RWPE1 (cell line): ENCODE measurements around the gene NODAL.

ENCODE experiments used
- CTCF ChIA-PET: fragments of 350-600 bp; sonication (Branson Sonifier 250); formaldehyde crosslinking; extraction: SDS; loops from one replicate; lab custom pipeline; 2021; lab: Yijun Ruan, JAX
- POLR2A ChIA-PET: fragments of 400-600 bp; formaldehyde crosslinking; extraction: SDS; loops from one replicate; lab custom pipeline; 2020; ENCODE audit warnings: antibody characterized with exemption; ENCODE audit not compliant: low non-redundant PET; lab: Yijun Ruan, JAX
- DNase-seq: peaks from one replicate; pipeline ENCODE4 v3.0.0; 2012; ENCODE audit warnings: low spot score
- H3K27ac ChIP-seq: fragments of 450-650 bp; 2 replicates; pipeline ENCODE4 v1.5.1; 2017
- CTCF ChIP-seq: fragments of 450-650 bp; conservative IDR thresholded peaks from 2 replicates; pipeline ENCODE4 v1.5.1; 2017; ENCODE audit warnings: low read depth, mild to moderate bottlenecking

The NODAL gene

GRCh38 chr10:70445718-70446657, 4.5 kb upstream of the NODAL start:
- CTCF ChIA-PET: interaction anchor here (0.6 to 1.6 kb wide), 3 partner anchors 15 to 384 kb away, joined by 3 to 4 read pairs (median 4); no protein-coding TSS in a partner anchor
- POLR2A ChIA-PET: no interaction called here
- no peak overlapping the region for H3K27ac ChIP-seq
- no peak for DNase-seq
- TF ChIP-seq CTCF: no peak

DNA sequence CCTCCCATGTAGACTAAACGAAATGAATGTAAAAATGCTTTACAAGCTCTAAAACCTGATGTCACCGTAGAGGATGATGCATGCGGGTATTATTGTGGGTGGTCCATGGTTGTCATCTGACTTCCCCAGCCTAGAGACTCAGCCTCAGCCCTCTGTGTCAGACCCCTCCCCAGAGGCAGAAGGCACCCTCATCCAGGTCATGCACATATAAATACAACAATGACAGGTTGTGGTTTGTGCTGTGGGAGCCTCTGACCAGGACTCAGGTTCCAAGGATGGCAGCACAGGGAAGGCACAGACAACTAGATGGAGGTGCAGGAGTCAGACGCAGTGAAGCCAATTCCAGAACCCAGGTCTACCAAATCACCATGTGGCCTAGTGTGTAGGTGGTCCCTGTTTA, 3.3 kb upstream of the NODAL start:
- ChIA-PET CTCF (interaction anchor here (1.6 kb wide), 1 partner anchor 16 kb away, joined by 4 read pairs; no protein-coding TSS in a partner anchor), POLR2A (no interaction called here)

DNA sequence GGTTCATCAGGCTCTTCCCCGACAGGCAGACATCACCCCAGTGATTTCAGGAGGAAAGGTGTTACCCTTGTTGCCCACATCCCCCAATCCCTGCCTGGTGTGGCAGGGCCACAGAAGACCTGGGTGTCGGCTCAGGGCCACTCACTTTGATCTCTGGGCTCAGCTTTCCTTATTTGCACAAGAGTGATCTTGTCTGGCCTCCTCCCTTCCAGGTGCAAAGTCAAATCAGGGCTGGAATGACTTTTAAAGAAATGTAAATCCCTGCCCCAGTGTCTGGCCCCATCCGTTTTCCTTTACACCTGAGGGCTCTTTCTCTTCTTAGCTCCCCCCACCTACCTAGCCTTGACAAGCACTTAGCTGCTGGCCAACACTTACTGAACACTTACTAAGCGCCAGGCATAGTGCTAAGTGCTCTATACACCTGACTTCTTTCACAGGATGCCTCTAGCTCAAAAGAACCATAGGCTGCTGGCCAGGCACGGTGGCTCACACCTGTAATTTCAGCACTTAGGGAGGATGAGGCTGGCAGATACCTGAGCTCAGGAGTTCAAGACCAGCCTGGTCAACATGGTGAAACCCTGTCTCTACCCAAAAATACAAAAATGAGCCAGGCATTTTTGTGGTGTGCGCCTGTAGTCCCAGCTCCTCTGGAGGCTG, 979 bp upstream of the NODAL start:
- POLR2A ChIA-PET: no interaction called here
- CTCF ChIA-PET: interaction anchor here (0.7 to 1.9 kb wide), 3 partner anchors 9 to 27 kb away, joined by 3 to 13 read pairs (median 3); no protein-coding TSS in a partner anchor
- DNase-seq: no peak
- no peak overlapping the region for H3K27ac ChIP-seq
- no peak for TF ChIP-seq CTCF

More for the DNA sequence above, 3.3 kb upstream of the NODAL start:
- H3K27ac ChIP-seq: no peak overlapping the region
- no peak for DNase-seq
- no peak for TF ChIP-seq CTCF

- H3K27ac ChIP-seq: no peak overlapping the region
- TF ChIP-seq CTCF: no peak
- POLR2A ChIA-PET: no interaction called here
- CTCF ChIA-PET: interaction anchor here (1.9 kb wide), 1 partner anchor 19 kb away, joined by 13 read pairs; no protein-coding TSS in a partner anchor
- DNase-seq: no peak
Measured at GRCh38 chr10:70441895-70442309, 421 bp upstream of the NODAL start.

- no peak overlapping the region for H3K27ac ChIP-seq
- no peak for DNase-seq
- POLR2A ChIA-PET: no interaction called here
- no peak for TF ChIP-seq CTCF
- CTCF ChIA-PET: interaction anchor here (0.6 to 0.7 kb wide), 3 partner anchors 10 to 342 kb away, joined by 3 to 4 read pairs (median 3); no protein-coding TSS in a partner anchor
Measured at GRCh38 chr10:70440296-70441160, 953 bp downstream of the NODAL start.
